B cell (primary cell): ENCODE measurements around the gene ZNF521. TPM values are rescaled to one million over a fixed set of nuclear protein-coding genes. Genes with fewer than 3 reads are reported as not detected.

ENCODE experiments used
- ATAC-seq: fragments of 200-7000 bp; cut with Tn5 transposase; one replicate; pipeline ENCODE4 v1.10.0; 2021; ENCODE audit warnings: low read depth, mild to moderate bottlenecking, moderate number of reproducible peaks, moderate library complexity
- CTCF ChIA-PET: fragments of 350-600 bp; sonication (Branson Sonifier 250); formaldehyde crosslinking; loops from one replicate; lab custom pipeline; 2021; ENCODE audit warnings: antibody characterized with exemption, inconsistent platforms; lab: Charles Lee
- POLR2A ChIA-PET: fragments of 350-600 bp; sonication (Branson Sonifier 250); formaldehyde crosslinking; loops from one replicate; lab custom pipeline; 2021; ENCODE audit warnings: antibody characterized with exemption; lab: Charles Lee
- DNase-seq: peaks from one replicate; pipeline ENCODE4 v3.0.0; 2013
- H2AFZ ChIP-seq: 2 replicates; pipeline ENCODE4 v1.6.1; 2012; ENCODE audit warnings: mild to moderate bottlenecking, low read depth, low read length; ENCODE audit not compliant: insufficient read depth, poor library complexity, severe bottlenecking
- H3K27ac ChIP-seq, 2 donors: 1 replicate in 1 of 2; 2 replicates in 1 of 2; pipeline ENCODE4 v1.5.1; 2012 to 2013; ENCODE audit warnings: low read length in 2 of 2, mild to moderate bottlenecking in 2 of 2, moderate library complexity in 1 of 2
- H3K27me3 ChIP-seq, 4 experiments: fragments of 200-600 bp in 1 of 4; sonication (generic) in 1 of 4; replicated peaks in 1 of 4; 1 replicate in 2 of 4; 2 replicates in 2 of 4; pipeline versions ENCODE4 v1.6.1 to v1.7.0; 2013 to 2016; ENCODE audit warnings: low read length in 3 of 4, mild to moderate bottlenecking in 2 of 4, mixed read lengths in 1 of 4, moderate library complexity in 1 of 4; ENCODE audit not compliant: insufficient read depth in 4 of 4, control insufficient read depth in 3 of 4; ENCODE audit errors: control extremely low read depth in 1 of 4
- H3K36me3 ChIP-seq, 2 experiments: replicated peaks in 1 of 2; 1 replicate in 1 of 2; 2 replicates in 1 of 2; pipeline versions ENCODE4 v1.6.1 to v1.7.1; 2013; ENCODE audit warnings: low read length in 1 of 2; ENCODE audit not compliant: insufficient read depth in 2 of 2, control insufficient read depth in 1 of 2; ENCODE audit errors: control extremely low read depth in 1 of 2, extremely low read depth in 1 of 2
- H3K4me1 ChIP-seq, 2 donors: fragments of 200-600 bp in 1 of 2; sonication (generic) in 1 of 2; 1 replicate in 1 of 2; 2 replicates in 1 of 2; pipeline versions ENCODE4 v1.5.1 to v1.6.1; 2013 to 2017; ENCODE audit warnings: low read length in 2 of 2; ENCODE audit not compliant: control insufficient read depth in 2 of 2, insufficient read depth in 2 of 2
- H3K4me2 ChIP-seq: replicated peaks from 2 replicates; pipeline ENCODE3; 2012; ENCODE audit warnings: mild to moderate bottlenecking, low read depth, low read length; ENCODE audit not compliant: poor library complexity, severe bottlenecking
- H3K4me3 ChIP-seq, 5 experiments: fragments of 200-600 bp in 1 of 5; sonication (generic) in 1 of 5; 1 replicate in 3 of 5; 2 replicates in 2 of 5; pipeline versions ENCODE4 v1.5.1 to v1.7.0; 2011 to 2016; ENCODE audit warnings: low read length in 4 of 5, mild to moderate bottlenecking in 4 of 5, low read depth in 2 of 5, control low read depth in 1 of 5, moderate library complexity in 1 of 5; ENCODE audit not compliant: insufficient read depth in 1 of 5; ENCODE audit errors: control extremely low read depth in 1 of 5, extremely low read depth in 1 of 5
- H3K79me2 ChIP-seq: fragments of 200-600 bp; sonication (generic); one replicate; pipeline ENCODE4 v1.6.0; 2016; ENCODE audit warnings: low read length; ENCODE audit not compliant: control insufficient read depth, insufficient read depth
- H3K9ac ChIP-seq: fragments of 200-600 bp; sonication (generic); 2 replicates; pipeline ENCODE4 v1.6.1; 2017; ENCODE audit warnings: mild to moderate bottlenecking, low read length, moderate library complexity
- H3K9me3 ChIP-seq, 3 donors: one replicate each; pipeline versions ENCODE4 v1.6.1 to v1.7.1; 2013; ENCODE audit warnings: low read length in 2 of 3; ENCODE audit not compliant: control insufficient read depth in 2 of 3, insufficient read depth in 1 of 3; ENCODE audit errors: control extremely low read depth in 1 of 3
- H4K20me1 ChIP-seq: 2 replicates; pipeline ENCODE4 v1.6.0; 2012; ENCODE audit warnings: mild to moderate bottlenecking, low read length; ENCODE audit not compliant: insufficient read depth, control insufficient read depth, poor library complexity, severe bottlenecking
- H3K27ac Mint-ChIP-seq: one replicate; pipeline ENCODE4 v1.8.0; 2021; ENCODE audit warnings: mixed read lengths
- H3K27me3 Mint-ChIP-seq: one replicate; pipeline ENCODE4 v1.8.0; 2021; ENCODE audit warnings: mixed read lengths
- H3K4me1 Mint-ChIP-seq: one replicate; pipeline ENCODE4 v1.8.0; 2021; ENCODE audit warnings: mixed read lengths
- H3K4me3 Mint-ChIP-seq: one replicate; pipeline ENCODE4 v1.8.0; 2021; ENCODE audit warnings: mixed read lengths
- H3K9me3 Mint-ChIP-seq: one replicate; pipeline ENCODE4 v1.8.0; 2022; ENCODE audit warnings: mixed read lengths; ENCODE audit not compliant: insufficient read depth
- CTCF ChIP-seq: fragments of 200-600 bp; IDR thresholded peaks from one replicate; pipeline ENCODE4 v1.8.0; 2022; ENCODE audit warnings: antibody characterized with exemption, mild to moderate bottlenecking
- EZH2 ChIP-seq: IDR thresholded peaks from 2 replicates; pipeline ENCODE4 v1.6.1; 2012; ENCODE audit warnings: borderline replicate concordance, low read depth, mild to moderate bottlenecking, moderate library complexity, low read length; ENCODE audit not compliant: insufficient read depth, poor library complexity, severe bottlenecking
- WGBS: methylation state at CpG from one replicate; pipeline ENCODE4 v1.1.5; 2013; ENCODE audit warnings: missing lambda C conversion rate; ENCODE audit not compliant: insufficient coverage; 5-methylcytosine and 5-hydroxymethylcytosine counted together
- intact Hi-C: fragments of 100-400 bp; cut with micrococcal nuclease; formaldehyde crosslinking; loops from one replicate; pipeline ENCODE4 v1.10.0; 2022
- polyA plus RNA-seq: library from polyadenylated mRNA; depleted of rRNA; stranded (reverse); fragments of >200 nt; gene quantifications from 2 replicates; pipeline ENCODE4 v1.2.3, GENCODE V29; 2012
- total RNA-seq, 2 donors: library from RNA; stranded (reverse); fragments of 120-200 nt in 1 of 2; gene quantifications; 1 replicate in 1 of 2; 2 replicates in 1 of 2; pipeline versions ENCODE4 v1.2.3 to v1.2.4, GENCODE V29; 2013 to 2022

Gene ZNF521
- total and polyA plus RNA-seq, 2 donors (not counting 1 experiment from before 2014, with no cell fraction given): 0.04 to 9.0 TPM

GRCh38 chr18:25132786-25133496 lies 219.0 kb downstream of the ZNF521 start:
- Histone ChIP-seq H3K9me3 (no peaks in the 10 kb centered on the region), H3K4me1 (no peaks in the 10 kb centered on the region), H3K27me3 (no peaks in the 10 kb centered on the region), H3K27ac (no peak overlapping the region), H3K4me3 (no peak overlapping the region), H3K79me2 (no peaks in the 10 kb centered on the region), H2AFZ (no peak overlapping the region), H3K9ac (no peak overlapping the region), H3K36me3 (no peaks in the 10 kb centered on the region), H4K20me1 (no peaks in the 10 kb centered on the region), H3K4me2 (no peak overlapping the region)
- Mint-ChIP-seq H3K4me3 (no peak overlapping the region), H3K9me3 (no peaks in the 10 kb centered on the region), H3K27ac (no peak overlapping the region), H3K4me1 (no peaks in the 10 kb centered on the region), H3K27me3 (peaks cover 8% of the 10 kb centered on the region)
- 99% methylated on average over 7 of the region's 10 CpGs for WGBS
- TF ChIP-seq CTCF (no peak), EZH2 (no peak)
- ATAC-seq: no peak
- intact Hi-C loops: no loop called here
- ChIA-PET CTCF (interaction anchor here (0.7 kb wide), 1 partner anchor 12 kb away, joined by 3 read pairs; no protein-coding TSS in a partner anchor), POLR2A (no interaction called here)
- no peak for DNase-seq

GRCh38 chr18:25126751-25127150 lies 225.2 kb downstream of the ZNF521 start:
- intact Hi-C loops: no loop called here
- H3K36me3 ChIP-seq: no peaks in the 10 kb centered on the region
- no peak for TF ChIP-seq CTCF
- no peak for TF ChIP-seq EZH2

More at GRCh38 chr18:25126751-25127150, 225.2 kb downstream of the ZNF521 start:
- Mint-ChIP-seq H3K4me1 (no peaks in the 10 kb centered on the region), H3K27me3 (no peaks in the 10 kb centered on the region), H3K4me3 (no peak overlapping the region), H3K9me3 (no peaks in the 10 kb centered on the region), H3K27ac (no peak overlapping the region)
- H3K79me2 ChIP-seq: no peaks in the 10 kb centered on the region
- no peaks in the 10 kb centered on the region for H3K4me1 ChIP-seq
- ChIA-PET POLR2A (no interaction called here), CTCF (no interaction called here)
- H3K4me3 ChIP-seq: no peak overlapping the region
- no peaks in the 10 kb centered on the region for H3K27me3 ChIP-seq
- no CpG with 5 or more reads among the region's 1 CpG for WGBS
- no peaks in the 10 kb centered on the region for H3K9me3 ChIP-seq
- no peaks in the 10 kb centered on the region for H4K20me1 ChIP-seq
- H2AFZ ChIP-seq: no peak overlapping the region
- H3K4me2 ChIP-seq: no peak overlapping the region
- no peak overlapping the region for H3K9ac ChIP-seq
- no peak for ATAC-seq
- no peak overlapping the region for H3K27ac ChIP-seq
- DNase-seq: no peak
